OCI-LY7 (cell line): ENCODE results near the gene TDRD12. TPM values are rescaled to one million over a fixed set of nuclear protein-coding genes. Genes with fewer than 3 reads are reported as not detected.

Experiments
- BruUV-seq: library from RNA; stranded (reverse); fragments of 400-500 nt; replicated peaks from 2 replicates; lab custom pipeline; 2021; lab: Mats Ljungman, UMichigan
- CTCF ChIA-PET: fragments of 300-600 bp; sonication (Branson Sonifier 250); formaldehyde crosslinking; loops from one replicate; lab custom pipeline; 2022; ENCODE audit warnings: antibody characterized with exemption; ENCODE audit not compliant: unreplicated experiment; lab: Charles Lee
- POLR2A ChIA-PET: fragments of 300-600 bp; sonication (Branson Sonifier 250); formaldehyde crosslinking; loops from one replicate; lab custom pipeline; 2022; ENCODE audit warnings: antibody characterized with exemption; lab: Charles Lee
- DNase-seq: peaks from one replicate; pipeline ENCODE4 v3.0.0-alpha.2; 2015; ENCODE audit warnings: low spot score
- H2AFZ ChIP-seq: fragments of 200-600 bp; sonication (generic), shearing (Covaris generic); 2 replicates; pipeline ENCODE4 v1.6.1; 2014; ENCODE audit warnings: mild to moderate bottlenecking, antibody characterized with exemption, low read length, moderate library complexity
- H3K27ac ChIP-seq: fragments of 200-600 bp; sonication (generic); 2 replicates; pipeline ENCODE4 v1.5.1; 2014; ENCODE audit warnings: mixed run types, low read depth, mild to moderate bottlenecking, moderate library complexity, low read length, inconsistent platforms; ENCODE audit not compliant: poor library complexity, severe bottlenecking
- H3K36me3 ChIP-seq: fragments of 200-600 bp; sonication (generic); 2 replicates; pipeline ENCODE4 v1.6.1; 2014; ENCODE audit warnings: mild to moderate bottlenecking, antibody characterized with exemption, low read length, moderate library complexity, mixed read lengths; ENCODE audit not compliant: insufficient read depth
- H3K4me1 ChIP-seq: fragments of 200-600 bp; sonication (generic); 2 replicates; pipeline ENCODE4 v1.5.1; 2014; ENCODE audit warnings: mild to moderate bottlenecking, low read length; ENCODE audit not compliant: insufficient read depth, poor library complexity, severe bottlenecking
- H3K4me2 ChIP-seq: fragments of 200-600 bp; sonication (generic); 2 replicates; pipeline ENCODE4 v1.6.1; 2014; ENCODE audit warnings: mild to moderate bottlenecking, low read length
- H3K4me3 ChIP-seq: fragments of 200-600 bp; sonication (generic); 2 replicates; pipeline ENCODE4 v1.5.1; 2014; ENCODE audit warnings: mild to moderate bottlenecking, low read depth, low read length; ENCODE audit not compliant: poor library complexity, severe bottlenecking
- H3K79me2 ChIP-seq: fragments of 200-600 bp; sonication (generic); 2 replicates; pipeline ENCODE4 v1.6.1; 2016; ENCODE audit warnings: low read depth, mild to moderate bottlenecking, low read length, moderate library complexity, mixed read lengths; ENCODE audit not compliant: insufficient read depth
- H3K9me2 ChIP-seq: fragments of 200-600 bp; sonication (generic); 2 replicates; pipeline ENCODE4 v1.6.1; 2016; ENCODE audit warnings: mild to moderate bottlenecking, low read length, mixed read lengths; ENCODE audit not compliant: insufficient read depth
- H3K9me3 ChIP-seq: fragments of 200-600 bp; sonication (generic); 2 replicates; pipeline ENCODE4 v1.6.1; 2014; ENCODE audit warnings: mild to moderate bottlenecking, mixed run types, low read length, mixed read lengths
- H4K20me1 ChIP-seq: fragments of 200-600 bp; sonication (generic); 2 replicates; pipeline ENCODE4 v1.6.1; 2014; ENCODE audit warnings: mild to moderate bottlenecking, antibody characterized with exemption, low read length, moderate library complexity, mixed read lengths; ENCODE audit not compliant: insufficient read depth
- CTCF ChIP-seq: fragments of 200-600 bp; sonication (generic); conservative IDR thresholded peaks from 2 replicates; pipeline ENCODE4 v1.5.1; 2014; ENCODE audit warnings: mild to moderate bottlenecking, antibody characterized with exemption, low read length, moderate library complexity, mixed read lengths
- EZH2phosphoT487 ChIP-seq: fragments of 200-600 bp; sonication (generic); IDR thresholded peaks from 2 replicates; pipeline ENCODE4 v1.6.1; 2018; ENCODE audit warnings: low read depth, borderline replicate concordance, mild to moderate bottlenecking, mixed run types, antibody characterized with exemption, low read length, moderate library complexity, mixed read lengths
- intact Hi-C: fragments of 100-400 bp; cut with micrococcal nuclease; formaldehyde crosslinking; loops from one replicate; pipeline ENCODE4 v1.10.0; 2022; ENCODE audit not compliant: unreplicated experiment
- total RNA-seq, 2 experiments: library from RNA; depleted of rRNA in 1 of 2; stranded (reverse); fragments of >200 nt in 1 of 2; shearing (Covaris generic) in 1 of 2; gene quantifications; 2 replicates each; pipeline ENCODE4 v1.2.3, GENCODE V29; 2014 to 2022

The TDRD12 gene
- total RNA-seq, 2 experiments from 2014 or later: not detected

- POLR2A ChIA-PET: no interaction called here
- no peaks in the 10 kb centered on the region for H3K79me2 ChIP-seq
Observed at GRCh38 chr19:32872391-32872790, 152.8 kb downstream of the TDRD12 start.

GRCh38 chr19:32873247-32873959 is 153.8 kb downstream of the TDRD12 start:
- Histone ChIP-seq H3K36me3 (no peaks in the 10 kb centered on the region), H3K27ac (no peak overlapping the region), H3K4me2 (no peak overlapping the region), H3K9me3 (no peaks in the 10 kb centered on the region), H3K9me2 (no peaks in the 10 kb centered on the region), H3K4me3 (no peak overlapping the region), H3K79me2 (no peaks in the 10 kb centered on the region), H3K4me1 (no peaks in the 10 kb centered on the region), H2AFZ (no peak overlapping the region), H4K20me1 (no peaks in the 10 kb centered on the region)
- no peak for DNase-seq
- intact Hi-C loops: no loop called here
- POLR2A ChIA-PET: no interaction called here
- BruUV-seq: no TSS peak
- TF ChIP-seq CTCF: no peak
- TF ChIP-seq EZH2phosphoT487: no peak
- CTCF ChIA-PET: no interaction called here

More at GRCh38 chr19:32872391-32872790, 152.8 kb downstream of the TDRD12 start:
- CTCF ChIA-PET: no interaction called here
- Histone ChIP-seq H3K4me1 (no peaks in the 10 kb centered on the region), H3K9me2 (no peaks in the 10 kb centered on the region), H3K4me2 (no peak overlapping the region), H3K9me3 (no peaks in the 10 kb centered on the region), H3K27ac (no peak overlapping the region), H3K4me3 (no peak overlapping the region), H2AFZ (no peak overlapping the region), H3K36me3 (no peaks in the 10 kb centered on the region), H4K20me1 (no peaks in the 10 kb centered on the region)
- TF ChIP-seq EZH2phosphoT487: no peak
- TF ChIP-seq CTCF: no peak
- DNase-seq: no peak
- no TSS peak for BruUV-seq
- intact Hi-C loops: no loop called here

DNA sequence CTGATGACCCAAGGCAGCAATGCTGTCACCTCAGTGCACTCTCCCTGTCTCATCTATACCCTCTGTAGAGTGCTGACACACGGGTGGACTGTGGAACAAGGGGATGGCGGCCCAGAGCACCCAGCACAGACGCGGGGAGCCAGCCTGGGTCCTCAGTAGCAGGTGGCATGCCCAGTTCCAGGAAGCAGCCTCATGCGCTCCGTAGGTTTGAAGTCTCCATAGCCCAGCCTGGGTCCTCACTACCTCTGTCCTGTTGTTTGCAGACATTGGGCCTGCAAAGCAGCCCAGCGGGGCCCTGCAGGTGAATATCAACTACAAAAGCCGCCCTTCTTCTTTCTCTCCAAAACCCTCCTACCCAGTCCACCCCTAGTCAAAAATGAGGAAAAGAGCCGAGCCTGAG is 155.0 kb downstream of the TDRD12 start:
- intact Hi-C loops: no loop called here
- Histone ChIP-seq H3K4me3 (no peak overlapping the region), H3K9me2 (no peaks in the 10 kb centered on the region), H3K36me3 (no peaks in the 10 kb centered on the region), H3K9me3 (no peaks in the 10 kb centered on the region), H3K27ac (no peak overlapping the region), H3K79me2 (no peaks in the 10 kb centered on the region), H3K4me1 (no peaks in the 10 kb centered on the region), H4K20me1 (no peaks in the 10 kb centered on the region), H2AFZ (no peak overlapping the region), H3K4me2 (no peak overlapping the region)
- POLR2A ChIA-PET: no interaction called here
- TF ChIP-seq CTCF: no peak
- TF ChIP-seq EZH2phosphoT487: no peak
- CTCF ChIA-PET: no interaction called here
- no TSS peak for BruUV-seq
- no peak for DNase-seq
